Astrocyte (in vitro differentiated cells and primary cell): ENCODE data around the gene EPC2. TPM values are rescaled to one million over a fixed set of nuclear protein-coding genes. Genes with fewer than 3 reads are reported as not detected.

ENCODE experiments used
- DNase-seq: peaks from one replicate; pipeline ENCODE4 v3.0.0-alpha.2; 2010; ENCODE audit warnings: low read depth
- FAIRE-seq: peaks from 2 replicates; lab custom pipeline; 2011; peaks lifted over from hg19 to GRCh38; lab: Jason Lieb, UNC
- H2AFZ ChIP-seq: 2 replicates; pipeline ENCODE4 v1.6.0; 2012; ENCODE audit warnings: low read depth, low read length, inconsistent platforms
- H3K27ac ChIP-seq: 2 replicates; pipeline ENCODE4 v1.5.1; 2011; ENCODE audit warnings: low read depth, low read length, inconsistent platforms
- H3K27me3 ChIP-seq: 2 replicates; pipeline ENCODE4 v1.6.0; 2011; ENCODE audit warnings: low read length, inconsistent platforms; ENCODE audit not compliant: insufficient read depth
- H3K36me3 ChIP-seq: 2 replicates; pipeline ENCODE4 v1.5.1; 2011; ENCODE audit warnings: low read length, inconsistent platforms; ENCODE audit not compliant: insufficient read depth
- H3K4me1 ChIP-seq: 2 replicates; pipeline ENCODE4 v1.5.1; 2011; ENCODE audit warnings: low read length, inconsistent platforms; ENCODE audit not compliant: insufficient read depth
- H3K4me2 ChIP-seq: 2 replicates; pipeline ENCODE4 v1.6.0; 2012; ENCODE audit warnings: low read length, inconsistent platforms
- H3K4me3 ChIP-seq: 2 replicates; pipeline ENCODE4 v1.5.1; 2011; ENCODE audit warnings: low read depth, mild to moderate bottlenecking, low read length, inconsistent platforms; ENCODE audit not compliant: insufficient read depth
- H3K79me2 ChIP-seq: 2 replicates; pipeline ENCODE4 v1.6.0; 2012; ENCODE audit warnings: mild to moderate bottlenecking, low read length, inconsistent platforms; ENCODE audit not compliant: insufficient read depth
- H3K9ac ChIP-seq: 2 replicates; pipeline ENCODE4 v1.6.0; 2012; ENCODE audit warnings: mild to moderate bottlenecking, low read length, inconsistent platforms
- H3K9me3 ChIP-seq: 2 replicates; pipeline ENCODE4 v1.5.1; 2012; ENCODE audit warnings: low read depth, mild to moderate bottlenecking, low read length, inconsistent platforms; ENCODE audit not compliant: insufficient read depth
- H4K20me1 ChIP-seq: 2 replicates; pipeline ENCODE4 v1.6.0; 2012; ENCODE audit warnings: low read length, inconsistent platforms; ENCODE audit not compliant: insufficient read depth
- H3K27ac Mint-ChIP-seq: one replicate; pipeline ENCODE4 v1.8.0; 2021; ENCODE audit warnings: mild to moderate bottlenecking, mixed read lengths; ENCODE audit not compliant: unreplicated experiment
- H3K27me3 Mint-ChIP-seq: one replicate; pipeline ENCODE4 v1.8.0; 2021; ENCODE audit warnings: low read depth, mixed read lengths; ENCODE audit not compliant: unreplicated experiment
- H3K36me3 Mint-ChIP-seq: one replicate; pipeline ENCODE4 v1.8.0; 2021; ENCODE audit warnings: low read depth, mixed read lengths; ENCODE audit not compliant: unreplicated experiment
- H3K4me1 Mint-ChIP-seq: one replicate; pipeline ENCODE4 v1.8.0; 2021; ENCODE audit warnings: low read depth, mixed read lengths; ENCODE audit not compliant: unreplicated experiment
- H3K4me3 Mint-ChIP-seq: one replicate; pipeline ENCODE4 v1.8.0; 2021; ENCODE audit warnings: mild to moderate bottlenecking, moderate library complexity, mixed read lengths; ENCODE audit not compliant: unreplicated experiment
- H3K9me3 Mint-ChIP-seq: one replicate; pipeline ENCODE4 v1.8.0; 2021; ENCODE audit warnings: mild to moderate bottlenecking, mixed read lengths; ENCODE audit not compliant: unreplicated experiment
- EZH2 ChIP-seq: IDR thresholded peaks from 2 replicates; pipeline ENCODE4 v1.6.1; 2012; ENCODE audit warnings: mild to moderate bottlenecking, low read length, inconsistent platforms; ENCODE audit not compliant: insufficient read depth
- total RNA-seq: library from RNA; stranded (reverse); gene quantifications from 2 replicates; pipeline ENCODE4 v1.2.1, GENCODE V29; 2021
- TF ChIP-seq, protein P1 (sequence below): IDR thresholded peaks from 2 replicates; pipeline ENCODE4 v1.5.1; 2011; ENCODE audit warnings: low read depth, mild to moderate bottlenecking, inconsistent platforms, low read length, moderate library complexity; ENCODE audit not compliant: insufficient read depth

The EPC2 gene
- total RNA-seq, 1 donor from 2014 or later = 24.8 TPM

- H3K36me3 Mint-ChIP-seq = no peaks in the 10 kb centered on the region
These were observed 9.8 kb upstream of the EPC2 start for GRCh38 chr2:148634749-148635148.

GRCh38 chr2:148638543-148638942 lies 6.0 kb upstream of the EPC2 start:
- DNase-seq = no peak
- H3K4me1 ChIP-seq = no peaks in the 10 kb centered on the region
- FAIRE-seq = no peak
- no peaks in the 10 kb centered on the region for H4K20me1 ChIP-seq
- Mint-ChIP-seq H3K4me3 (no peak overlapping the region), H3K27ac (no peak overlapping the region), H3K9me3 (no peaks in the 10 kb centered on the region), H3K4me1 (peaks cover 11% of the 10 kb centered on the region), H3K36me3 (no peaks in the 10 kb centered on the region), H3K27me3 (no peaks in the 10 kb centered on the region)
- H3K4me3 ChIP-seq = no peak overlapping the region
- peaks cover 4% of the 10 kb centered on the region for H3K27me3 ChIP-seq
- H2AFZ ChIP-seq = no peak overlapping the region
- H3K79me2 ChIP-seq = no peaks in the 10 kb centered on the region
- no peak overlapping the region for H3K9ac ChIP-seq
- H3K4me2 ChIP-seq = no peak overlapping the region
- H3K36me3 ChIP-seq = no peaks in the 10 kb centered on the region
- no peaks in the 10 kb centered on the region for H3K9me3 ChIP-seq
- TF ChIP-seq EZH2 = no peak
- no peak overlapping the region for H3K27ac ChIP-seq

More at GRCh38 chr2:148634749-148635148, 9.8 kb upstream of the EPC2 start:
- Histone ChIP-seq H3K9me3 (no peaks in the 10 kb centered on the region), H3K36me3 (no peaks in the 10 kb centered on the region), H2AFZ (no peak overlapping the region), H3K27me3 (peaks cover 2% of the 10 kb centered on the region), H3K4me3 (no peak overlapping the region), H3K4me1 (no peaks in the 10 kb centered on the region), H3K27ac (no peak overlapping the region), H3K9ac (no peak overlapping the region), H3K4me2 (no peak overlapping the region), H3K79me2 (no peaks in the 10 kb centered on the region), H4K20me1 (no peaks in the 10 kb centered on the region)
- H3K27me3 Mint-ChIP-seq = no peaks in the 10 kb centered on the region
- H3K27ac Mint-ChIP-seq = no peak overlapping the region
- H3K4me1 Mint-ChIP-seq = no peaks in the 10 kb centered on the region
- TF ChIP-seq, protein P1, sequence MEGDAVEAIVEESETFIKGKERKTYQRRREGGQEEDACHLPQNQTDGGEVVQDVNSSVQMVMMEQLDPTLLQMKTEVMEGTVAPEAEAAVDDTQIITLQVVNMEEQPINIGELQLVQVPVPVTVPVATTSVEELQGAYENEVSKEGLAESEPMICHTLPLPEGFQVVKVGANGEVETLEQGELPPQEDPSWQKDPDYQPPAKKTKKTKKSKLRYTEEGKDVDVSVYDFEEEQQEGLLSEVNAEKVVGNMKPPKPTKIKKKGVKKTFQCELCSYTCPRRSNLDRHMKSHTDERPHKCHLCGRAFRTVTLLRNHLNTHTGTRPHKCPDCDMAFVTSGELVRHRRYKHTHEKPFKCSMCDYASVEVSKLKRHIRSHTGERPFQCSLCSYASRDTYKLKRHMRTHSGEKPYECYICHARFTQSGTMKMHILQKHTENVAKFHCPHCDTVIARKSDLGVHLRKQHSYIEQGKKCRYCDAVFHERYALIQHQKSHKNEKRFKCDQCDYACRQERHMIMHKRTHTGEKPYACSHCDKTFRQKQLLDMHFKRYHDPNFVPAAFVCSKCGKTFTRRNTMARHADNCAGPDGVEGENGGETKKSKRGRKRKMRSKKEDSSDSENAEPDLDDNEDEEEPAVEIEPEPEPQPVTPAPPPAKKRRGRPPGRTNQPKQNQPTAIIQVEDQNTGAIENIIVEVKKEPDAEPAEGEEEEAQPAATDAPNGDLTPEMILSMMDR = no peak
- no peak for TF ChIP-seq EZH2
- no peak overlapping the region for H3K4me3 Mint-ChIP-seq
- FAIRE-seq = no peak
- H3K9me3 Mint-ChIP-seq = no peaks in the 10 kb centered on the region
- DNase-seq = no peak

GRCh38 chr2:148640767-148641166 lies 3.8 kb upstream of the EPC2 start:
- Mint-ChIP-seq H3K9me3 (no peaks in the 10 kb centered on the region), H3K27me3 (no peaks in the 10 kb centered on the region), H3K4me3 (no peak overlapping the region), H3K4me1 (peaks cover 13% of the 10 kb centered on the region), H3K27ac (no peak overlapping the region), H3K36me3 (no peaks in the 10 kb centered on the region)
- no peak overlapping the region for H3K4me2 ChIP-seq
- no peak for FAIRE-seq
- peaks cover 5% of the 10 kb centered on the region for H3K4me1 ChIP-seq
- peaks cover 5% of the 10 kb centered on the region for H4K20me1 ChIP-seq
- H3K9me3 ChIP-seq = no peaks in the 10 kb centered on the region
- no peak overlapping the region for H3K27ac ChIP-seq
- H3K36me3 ChIP-seq = no peaks in the 10 kb centered on the region
- H3K9ac ChIP-seq = no peak overlapping the region
- H3K4me3 ChIP-seq = no peak overlapping the region
- TF ChIP-seq EZH2 = no peak
- TF ChIP-seq, protein P1 = no peak
- H3K27me3 ChIP-seq = peaks cover 4% of the 10 kb centered on the region
- peaks cover 5% of the 10 kb centered on the region for H3K79me2 ChIP-seq
- H2AFZ ChIP-seq = no peak overlapping the region
- no peak for DNase-seq
